Retinal pigment epithelial cell (primary cell): ENCODE results near the gene TPST2.

Source experiments
- DNase-seq: peaks from one replicate; pipeline ENCODE4 v3.0.0-alpha.2; 2010; ENCODE audit warnings: low read depth
- H3K4me3 ChIP-seq: 2 replicates; pipeline ENCODE4 v1.5.1; 2011; ENCODE audit warnings: mild to moderate bottlenecking, low read length, control low read depth, moderate library complexity
- TF ChIP-seq, protein P1 (sequence below): conservative IDR thresholded peaks from 2 replicates; pipeline ENCODE4 v1.5.1; 2011; ENCODE audit warnings: low read depth, low read length, control low read depth, inconsistent platforms

The TPST2 gene

DNA sequence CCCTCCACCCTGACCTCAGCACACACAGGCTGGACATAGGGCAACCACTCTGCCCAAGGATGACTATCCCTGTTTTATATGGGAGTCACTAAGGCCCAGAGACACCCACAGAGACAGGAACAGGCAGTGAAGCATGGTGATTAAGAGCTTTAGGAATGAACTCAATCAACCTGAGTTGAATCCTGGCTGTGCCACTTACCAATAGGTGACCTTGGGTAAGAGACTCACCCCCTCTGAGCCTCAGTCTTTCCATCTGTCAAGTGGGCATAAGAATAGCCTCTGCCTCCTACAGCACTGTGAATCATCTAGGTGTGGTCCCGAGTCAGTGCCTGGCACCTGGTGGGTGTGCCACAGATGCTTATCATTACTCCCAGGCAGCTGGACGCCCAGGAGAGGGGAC, 21.1 kb upstream of the TPST2 start:
- no peak overlapping the region for H3K4me3 ChIP-seq
- no peak for DNase-seq
- TF ChIP-seq, protein P1, sequence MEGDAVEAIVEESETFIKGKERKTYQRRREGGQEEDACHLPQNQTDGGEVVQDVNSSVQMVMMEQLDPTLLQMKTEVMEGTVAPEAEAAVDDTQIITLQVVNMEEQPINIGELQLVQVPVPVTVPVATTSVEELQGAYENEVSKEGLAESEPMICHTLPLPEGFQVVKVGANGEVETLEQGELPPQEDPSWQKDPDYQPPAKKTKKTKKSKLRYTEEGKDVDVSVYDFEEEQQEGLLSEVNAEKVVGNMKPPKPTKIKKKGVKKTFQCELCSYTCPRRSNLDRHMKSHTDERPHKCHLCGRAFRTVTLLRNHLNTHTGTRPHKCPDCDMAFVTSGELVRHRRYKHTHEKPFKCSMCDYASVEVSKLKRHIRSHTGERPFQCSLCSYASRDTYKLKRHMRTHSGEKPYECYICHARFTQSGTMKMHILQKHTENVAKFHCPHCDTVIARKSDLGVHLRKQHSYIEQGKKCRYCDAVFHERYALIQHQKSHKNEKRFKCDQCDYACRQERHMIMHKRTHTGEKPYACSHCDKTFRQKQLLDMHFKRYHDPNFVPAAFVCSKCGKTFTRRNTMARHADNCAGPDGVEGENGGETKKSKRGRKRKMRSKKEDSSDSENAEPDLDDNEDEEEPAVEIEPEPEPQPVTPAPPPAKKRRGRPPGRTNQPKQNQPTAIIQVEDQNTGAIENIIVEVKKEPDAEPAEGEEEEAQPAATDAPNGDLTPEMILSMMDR = no peak

DNA sequence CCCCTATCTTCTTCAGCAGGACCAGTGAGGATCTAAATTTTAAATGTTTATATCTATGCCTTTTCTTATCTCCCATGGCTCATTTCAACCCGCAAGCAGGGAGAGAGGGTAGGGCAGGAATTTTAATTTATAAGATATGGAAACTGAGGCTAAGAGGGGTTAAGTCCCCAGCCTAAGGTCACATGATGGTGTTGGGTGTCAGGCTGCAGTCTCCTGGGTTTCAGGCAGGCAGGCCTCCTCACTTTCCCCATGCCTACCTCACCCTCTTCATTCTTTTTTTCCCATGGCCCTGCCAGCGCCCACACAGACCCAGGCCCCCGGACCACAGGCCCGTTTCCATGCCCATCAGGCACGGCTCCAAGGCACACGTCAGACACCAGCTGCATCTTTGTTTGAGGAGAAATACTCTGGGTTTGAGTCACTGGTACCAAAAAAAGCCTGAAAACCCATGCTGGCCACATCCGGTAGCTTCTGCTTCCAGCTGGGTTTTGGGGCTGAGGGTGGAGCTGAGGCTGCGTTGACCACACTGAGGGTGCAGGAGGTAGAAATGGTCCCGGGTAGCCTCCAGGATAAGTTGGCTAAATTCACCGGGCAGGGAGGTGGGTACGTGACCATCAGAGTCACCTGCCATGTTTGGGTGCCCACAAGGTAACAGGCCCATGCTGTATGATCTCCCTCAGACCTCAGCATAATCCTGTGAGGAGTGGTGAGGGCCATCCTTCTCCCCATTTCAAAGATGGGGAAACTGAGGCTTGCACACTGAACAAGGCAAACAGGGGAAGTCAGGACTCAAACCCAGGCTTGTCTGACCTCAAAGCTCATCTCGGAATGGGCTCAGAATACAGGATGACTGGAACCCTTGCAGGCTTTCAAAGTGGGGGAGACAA, 20.4 kb upstream of the TPST2 start:
- H3K4me3 ChIP-seq = no peak overlapping the region
- TF ChIP-seq, protein P1 = no peak
- DNase-seq = no peak

DNA sequence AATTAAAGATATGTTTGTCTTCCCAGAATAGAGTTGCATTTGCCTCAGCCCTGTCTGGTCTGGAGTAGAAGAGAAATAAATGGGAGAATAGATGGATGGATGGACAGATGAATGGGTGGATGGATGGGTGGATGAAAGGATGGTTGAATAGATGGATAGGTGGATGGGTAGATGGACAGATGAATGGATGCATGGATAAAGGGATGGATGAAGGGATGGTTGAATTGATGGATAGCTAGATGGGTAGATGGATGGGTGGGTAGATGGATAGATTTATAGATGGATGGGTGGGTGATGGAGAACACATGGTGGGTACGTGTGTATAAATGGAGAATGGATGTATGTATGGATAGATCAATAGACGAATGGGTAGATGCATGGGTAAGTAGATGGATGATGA, 19.4 kb upstream of the TPST2 start:
- TF ChIP-seq, protein P1 = no peak
- no peak for DNase-seq

DNA sequence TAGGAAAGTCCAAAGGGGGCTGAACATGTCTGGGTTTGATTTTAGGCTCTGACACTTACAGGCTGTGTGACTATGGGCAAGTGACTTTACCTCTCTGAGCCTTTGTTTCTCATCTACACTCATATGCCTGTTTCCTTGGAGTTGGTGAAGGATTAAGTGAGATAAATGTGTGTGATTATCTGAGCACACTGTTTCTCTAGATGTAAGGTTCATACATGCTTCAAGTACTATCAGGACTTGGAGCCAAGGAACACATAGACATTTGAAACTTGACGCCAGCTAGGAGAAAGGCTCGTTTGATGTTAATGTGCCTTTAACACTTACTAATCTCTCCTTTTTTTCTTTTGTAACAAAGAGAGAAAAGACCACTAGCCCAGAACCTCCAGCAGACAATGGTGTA, 18.2 kb upstream of the TPST2 start:
- no peak for DNase-seq
- TF ChIP-seq, protein P1 = no peak
- no peak overlapping the region for H3K4me3 ChIP-seq

More for the DNA sequence above, 19.4 kb upstream of the TPST2 start:
- H3K4me3 ChIP-seq = no peak overlapping the region

DNA sequence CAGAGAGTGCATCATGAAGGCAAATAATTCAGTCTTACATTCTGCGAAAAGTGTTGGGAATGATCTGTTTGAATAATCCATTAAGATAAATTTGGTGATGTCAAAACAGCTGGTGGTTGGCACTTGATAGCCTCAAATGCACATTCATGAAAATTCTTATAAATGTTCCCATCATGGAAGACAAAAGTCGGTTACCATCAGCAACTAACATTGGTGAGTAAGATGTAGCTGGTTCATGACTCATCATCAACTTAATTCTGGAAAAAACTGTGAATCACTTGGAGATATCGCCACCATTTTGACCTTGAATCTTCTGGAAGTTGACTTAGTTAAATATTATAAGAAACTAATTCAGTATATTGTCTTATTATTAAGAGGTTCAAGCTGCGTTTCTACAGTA, 16.7 kb upstream of the TPST2 start:
- DNase-seq = no peak
- TF ChIP-seq, protein P1 = no peak
- no peak overlapping the region for H3K4me3 ChIP-seq

DNA sequence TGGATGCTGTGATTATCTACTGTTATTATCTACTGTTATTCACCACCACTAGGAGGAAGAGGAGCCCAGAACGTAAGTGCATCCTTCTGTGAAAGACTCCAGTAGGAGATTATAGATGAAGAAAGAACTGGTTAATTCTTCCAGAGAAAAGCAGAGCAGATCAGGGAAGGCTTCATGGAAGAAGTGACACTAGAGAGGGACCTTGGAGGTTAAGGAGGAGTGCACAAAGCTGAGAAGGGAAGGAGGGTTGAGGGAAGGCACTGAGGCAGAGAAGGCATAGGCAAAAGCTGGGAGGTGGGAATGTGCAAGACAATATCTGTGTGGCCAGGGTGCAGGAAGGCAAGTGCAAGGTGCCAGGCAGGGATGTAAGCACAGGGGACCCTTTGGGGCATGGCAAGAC, 14.4 kb upstream of the TPST2 start:
- TF ChIP-seq, protein P1 = no peak
- DNase-seq = no peak
- H3K4me3 ChIP-seq = no peak overlapping the region

DNA sequence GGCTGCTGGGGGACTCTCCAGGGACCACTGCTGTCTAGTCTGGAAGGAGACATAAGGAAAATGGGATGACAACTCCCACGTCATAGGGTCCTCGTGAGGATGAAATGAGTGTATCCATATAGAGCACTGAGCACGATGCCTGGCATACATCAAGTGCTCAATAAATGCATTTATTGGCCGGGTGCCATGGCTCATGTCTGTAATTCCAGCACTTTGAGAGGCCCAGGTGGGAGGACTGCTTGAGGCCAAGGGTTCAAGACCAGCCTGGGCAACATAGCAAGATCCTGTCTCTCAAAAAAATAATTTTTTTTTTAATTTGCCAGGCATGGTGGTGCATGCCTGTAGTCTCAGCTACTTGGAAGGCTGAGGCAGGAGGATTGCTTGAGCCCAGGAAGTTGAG, 12.2 kb upstream of the TPST2 start:
- DNase-seq = no peak
- no peak overlapping the region for H3K4me3 ChIP-seq
- TF ChIP-seq, protein P1 = no peak
